Measurements from ENCODE around the gene CDK4.
A peak's percentile ranks its signal among the peaks of the same experiment; 100 is the strongest.
"Not testable (repeated sequence)": the region's sequence is repeated elsewhere in the genome, so short reads cannot be mapped to it uniquely, and the experiment has no call there.

CDK4 gene

GRCh38 chr12:57775044-57775443 is 22.9 kb upstream of the CDK4 start:
- no peak overlapping the region for H3K4me3 ChIP-seq (ENCODE audit: low read depth, low read length)

GRCh38 chr12:57774634-57775033 is 22.5 kb upstream of the CDK4 start:
- not testable (repeated sequence) for H3K4me1 ChIP-seq; H3K4me3 ChIP-seq (ENCODE audit: low read depth, low read length); DNase-seq; H3K9me3 ChIP-seq; H3K27me3 ChIP-seq
- peaks cover 14% of the 10 kb centered on the region for H3K36me3 ChIP-seq

More at GRCh38 chr12:57775044-57775443, 22.9 kb upstream of the CDK4 start:
- DNase-seq, result no peak
- Histone ChIP-seq H3K27me3 (no peaks in the 10 kb centered on the region), H3K36me3 (peaks cover 10% of the 10 kb centered on the region), H3K4me1 (no peaks in the 10 kb centered on the region), H3K9me3 (no peaks in the 10 kb centered on the region)
- no peak for TF ChIP-seq CTCF (IDR thresholded peaks at IDR 0.05; ENCODE audit: low read depth, low read length)

GRCh38 chr12:57772429-57773322 is 20.6 kb upstream of the CDK4 start, which contains the start of gene EEF1AKMT3:
Gene EEF1AKMT3 (plus strand): TSS chr12:57772614. CDS start chr12:57772725, 111 bp downstream.
- H3K27me3 ChIP-seq, result no peaks in the 10 kb centered on the region
- no peak for TF ChIP-seq CTCF (IDR thresholded peaks at IDR 0.05; ENCODE audit: low read depth, low read length)
- no peaks in the 10 kb centered on the region for H3K9me3 ChIP-seq
- DNase-seq, result peak; percentile 71
- H3K4me1 ChIP-seq, result no peaks in the 10 kb centered on the region
- H3K36me3 ChIP-seq, result peaks cover 24% of the 10 kb centered on the region
- H3K4me3 ChIP-seq (ENCODE audit: low read depth, low read length), result peak within 1 kb of the TSS; percentile 96

GRCh38 chr12:57771873-57772428 is 19.8 kb upstream of the CDK4 start, which contains the start of gene METTL1:
Gene METTL1 (minus strand): TSS chr12:57772105. CDS start chr12:57772083, 22 bp downstream.
- TF ChIP-seq CTCF (IDR thresholded peaks at IDR 0.05; ENCODE audit: low read depth, low read length), result no peak
- no peaks in the 10 kb centered on the region for H3K9me3 ChIP-seq

GRCh38 chr12:57771236-57771872 is 19.2 kb upstream of the CDK4 start:
- no peaks in the 10 kb centered on the region for H3K9me3 ChIP-seq
- H3K4me1 ChIP-seq, result peaks cover 5% of the 10 kb centered on the region; the same call in 1 of the 2 replicates
- TF ChIP-seq CTCF (IDR thresholded peaks at IDR 0.05; ENCODE audit: low read depth, low read length), result no peak
- peak overlapping the region; percentile 96 for H3K4me3 ChIP-seq (ENCODE audit: low read depth, low read length)
- H3K27me3 ChIP-seq, result peaks cover 8% of the 10 kb centered on the region
- H3K36me3 ChIP-seq, result peaks cover 24% of the 10 kb centered on the region
- peak; percentile 92 for DNase-seq

More at GRCh38 chr12:57771873-57772428, 19.8 kb upstream of the CDK4 start, which contains the start of gene METTL1:
- Histone ChIP-seq H3K4me3 (ENCODE audit: low read depth, low read length) (peak within 1 kb of the TSS; percentile 96), H3K36me3 (peaks cover 24% of the 10 kb centered on the region), H3K4me1 (peaks cover 2% of the 10 kb centered on the region; the same call in 1 of the 2 replicates), H3K27me3 (peaks cover 2% of the 10 kb centered on the region; the same call in 1 of the 2 replicates)
- DNase-seq, result peak; percentile 96

- Histone ChIP-seq H3K4me1 (peaks cover 5% of the 10 kb centered on the region; the same call in 1 of the 2 replicates), H3K36me3 (peaks cover 24% of the 10 kb centered on the region), H3K27me3 (peaks cover 14% of the 10 kb centered on the region), H3K4me3 (ENCODE audit: low read depth, low read length) (peak overlapping the region; percentile 96), H3K9me3 (no peaks in the 10 kb centered on the region)
- no peak for TF ChIP-seq CTCF (IDR thresholded peaks at IDR 0.05; ENCODE audit: low read depth, low read length)
- DNase-seq, result no peak
These were observed 18.6 kb upstream of the CDK4 start for GRCh38 chr12:57770734-57771133.

Data from BE2C (cell line).